A673 (cell line): ENCODE data around the gene MUC22. TPM values are rescaled to one million over a fixed set of nuclear protein-coding genes. Genes with fewer than 3 reads are reported as not detected.
"Not testable (repeated sequence)": the region's sequence is repeated elsewhere in the genome, so short reads cannot be mapped to it uniquely, and the experiment has no call there.

Source experiments
- BruUV-seq: library from RNA; stranded (reverse); fragments of 400-500 nt; replicated peaks from 2 replicates; lab custom pipeline; 2021; lab: Mats Ljungman, UMichigan
- CTCF ChIA-PET: fragments of 300-600 bp; sonication (Branson Sonifier 250); formaldehyde crosslinking; loops from one replicate; lab custom pipeline; 2022; ENCODE audit warnings: antibody characterized with exemption; lab: Charles Lee
- POLR2A ChIA-PET: fragments of 300-600 bp; sonication (Branson Sonifier 250); formaldehyde crosslinking; loops from one replicate; lab custom pipeline; 2022; ENCODE audit warnings: antibody characterized with exemption; ENCODE audit not compliant: low non-redundant PET; lab: Charles Lee
- DNase-seq: peaks from one replicate; pipeline ENCODE4 v3.0.0-alpha.2; 2015; ENCODE audit warnings: low spot score
- H3K27ac ChIP-seq: fragments of 200-600 bp; sonication (generic); 2 replicates; pipeline ENCODE4 v1.5.1; 2016; ENCODE audit warnings: mixed run types, low read depth, mild to moderate bottlenecking, mixed read lengths, antibody characterized with exemption, low read length; ENCODE audit not compliant: poor library complexity, severe bottlenecking
- H3K27me3 ChIP-seq: fragments of 200-600 bp; sonication (generic); replicated peaks from 2 replicates; pipeline ENCODE4 v1.6.1; 2017; ENCODE audit warnings: mixed run types, low read depth, mild to moderate bottlenecking, mixed read lengths, antibody characterized with exemption, low read length; ENCODE audit not compliant: insufficient read depth, poor library complexity
- H3K36me3 ChIP-seq: fragments of 200-600 bp; sonication (generic); 2 replicates; pipeline ENCODE4 v1.6.1; 2016; ENCODE audit warnings: mixed run types, mild to moderate bottlenecking, mixed read lengths, antibody characterized with exemption, low read length; ENCODE audit not compliant: insufficient read depth, poor library complexity, severe bottlenecking
- H3K4me1 ChIP-seq: fragments of 200-600 bp; sonication (generic); 2 replicates; pipeline ENCODE4 v1.6.1; 2017; ENCODE audit warnings: mixed run types, mild to moderate bottlenecking, mixed read lengths, antibody characterized with exemption, low read length; ENCODE audit not compliant: insufficient read depth, poor library complexity, severe bottlenecking
- H3K4me3 ChIP-seq: fragments of 200-600 bp; sonication (generic); 2 replicates; pipeline ENCODE4 v1.5.1; 2016; ENCODE audit warnings: low read depth, mixed run types, mild to moderate bottlenecking, mixed read lengths, low read length; ENCODE audit not compliant: poor library complexity, severe bottlenecking
- H3K9me3 ChIP-seq: fragments of 200-600 bp; sonication (generic); 2 replicates; pipeline ENCODE4 v1.6.1; 2016; ENCODE audit warnings: mixed run types, low read depth, mild to moderate bottlenecking, mixed read lengths, antibody characterized with exemption, low read length; ENCODE audit not compliant: poor library complexity, severe bottlenecking
- EZH2 ChIP-seq: fragments of 200-600 bp; sonication (generic); IDR thresholded peaks from 2 replicates; pipeline ENCODE4 v1.6.1; 2017; ENCODE audit warnings: borderline replicate concordance, low read depth, mild to moderate bottlenecking, mixed read lengths, antibody characterized with exemption, low read length; ENCODE audit not compliant: poor library complexity, severe bottlenecking
- intact Hi-C: fragments of 100-400 bp; cut with micrococcal nuclease; formaldehyde crosslinking; loops from one replicate; pipeline ENCODE4 v1.10.0; 2022; ENCODE audit not compliant: unreplicated experiment
- total RNA-seq: library from RNA; stranded (reverse); gene quantifications from 2 replicates; pipeline ENCODE4 v1.2.3, GENCODE V29; 2021
- TF ChIP-seq, protein P1 (sequence below): fragments of 300-800, 200-600 bp; sonication (generic); conservative IDR thresholded peaks from 2 replicates; pipeline ENCODE4 v1.5.1; 2017; ENCODE audit warnings: low read depth, mild to moderate bottlenecking, antibody characterized with exemption, low read length, moderate library complexity, mixed read lengths

MUC22 gene
- total RNA-seq, 1 experiment from 2014 or later = not detected

DNA sequence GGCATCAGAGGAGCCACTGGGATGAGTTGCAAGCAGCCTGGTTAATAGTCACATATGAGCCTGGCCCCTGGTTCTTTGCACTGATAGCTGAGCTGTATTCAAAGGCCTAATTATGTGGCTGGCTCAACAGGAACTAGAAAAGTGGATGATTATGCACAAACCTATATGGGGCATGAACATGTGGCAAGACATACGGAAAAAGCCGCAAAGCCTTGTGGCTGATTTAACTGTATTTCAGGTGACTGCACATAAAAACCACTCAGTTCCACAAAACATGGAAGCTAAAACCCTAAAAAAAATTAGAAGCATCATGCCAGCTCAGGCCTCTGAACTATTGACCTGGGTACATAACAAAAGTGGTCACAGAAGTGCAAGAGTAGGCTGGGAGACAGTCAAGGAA lies 13.0 kb upstream of the MUC22 start:
- ChIA-PET POLR2A (no interaction called here), CTCF (interaction anchor here (0.6 kb wide), 1 partner anchor 39 kb away, joined by 6 read pairs; no protein-coding TSS in a partner anchor)
- intact Hi-C loops = no loop called here
- H3K27me3 ChIP-seq = no peaks in the 10 kb centered on the region
- no peaks in the 10 kb centered on the region for H3K4me1 ChIP-seq
- no peak for DNase-seq
- H3K9me3 ChIP-seq = no peaks in the 10 kb centered on the region
- no peak overlapping the region for H3K4me3 ChIP-seq
- H3K36me3 ChIP-seq = no peaks in the 10 kb centered on the region
- TF ChIP-seq EZH2 = no peak
- TF ChIP-seq, protein P1, sequence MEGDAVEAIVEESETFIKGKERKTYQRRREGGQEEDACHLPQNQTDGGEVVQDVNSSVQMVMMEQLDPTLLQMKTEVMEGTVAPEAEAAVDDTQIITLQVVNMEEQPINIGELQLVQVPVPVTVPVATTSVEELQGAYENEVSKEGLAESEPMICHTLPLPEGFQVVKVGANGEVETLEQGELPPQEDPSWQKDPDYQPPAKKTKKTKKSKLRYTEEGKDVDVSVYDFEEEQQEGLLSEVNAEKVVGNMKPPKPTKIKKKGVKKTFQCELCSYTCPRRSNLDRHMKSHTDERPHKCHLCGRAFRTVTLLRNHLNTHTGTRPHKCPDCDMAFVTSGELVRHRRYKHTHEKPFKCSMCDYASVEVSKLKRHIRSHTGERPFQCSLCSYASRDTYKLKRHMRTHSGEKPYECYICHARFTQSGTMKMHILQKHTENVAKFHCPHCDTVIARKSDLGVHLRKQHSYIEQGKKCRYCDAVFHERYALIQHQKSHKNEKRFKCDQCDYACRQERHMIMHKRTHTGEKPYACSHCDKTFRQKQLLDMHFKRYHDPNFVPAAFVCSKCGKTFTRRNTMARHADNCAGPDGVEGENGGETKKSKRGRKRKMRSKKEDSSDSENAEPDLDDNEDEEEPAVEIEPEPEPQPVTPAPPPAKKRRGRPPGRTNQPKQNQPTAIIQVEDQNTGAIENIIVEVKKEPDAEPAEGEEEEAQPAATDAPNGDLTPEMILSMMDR = no peak
- H3K27ac ChIP-seq = no peak overlapping the region
- no TSS peak for BruUV-seq

DNA sequence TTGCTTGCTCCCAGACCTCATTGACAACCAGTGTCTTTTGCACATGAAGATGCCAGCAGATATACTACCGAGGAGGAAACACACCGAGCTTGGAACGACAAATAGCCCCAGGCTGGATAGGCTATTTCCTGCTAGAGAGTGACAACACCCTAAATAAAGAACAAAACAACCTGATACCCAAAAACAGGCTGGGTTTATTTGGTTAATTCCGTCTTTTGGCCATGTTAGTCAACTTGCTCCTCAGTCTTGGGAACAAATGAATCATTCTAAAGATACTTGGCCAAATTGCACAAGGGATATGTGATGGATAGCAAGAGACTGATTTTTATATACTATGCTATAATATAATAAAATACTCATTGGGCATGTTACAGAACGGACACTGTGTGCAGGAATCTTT lies 11.5 kb upstream of the MUC22 start:
- intact Hi-C loops = no loop called here
- POLR2A ChIA-PET = no interaction called here
- Histone ChIP-seq H3K27me3 (no peaks in the 10 kb centered on the region), H3K4me1 (no peaks in the 10 kb centered on the region), H3K4me3 (no peak overlapping the region), H3K9me3 (no peaks in the 10 kb centered on the region), H3K27ac (no peak overlapping the region), H3K36me3 (no peaks in the 10 kb centered on the region)
- TF ChIP-seq, protein P1 = no peak
- no peak for TF ChIP-seq EZH2
- CTCF ChIA-PET = no interaction called here
- DNase-seq = no peak
- no TSS peak for BruUV-seq

DNA sequence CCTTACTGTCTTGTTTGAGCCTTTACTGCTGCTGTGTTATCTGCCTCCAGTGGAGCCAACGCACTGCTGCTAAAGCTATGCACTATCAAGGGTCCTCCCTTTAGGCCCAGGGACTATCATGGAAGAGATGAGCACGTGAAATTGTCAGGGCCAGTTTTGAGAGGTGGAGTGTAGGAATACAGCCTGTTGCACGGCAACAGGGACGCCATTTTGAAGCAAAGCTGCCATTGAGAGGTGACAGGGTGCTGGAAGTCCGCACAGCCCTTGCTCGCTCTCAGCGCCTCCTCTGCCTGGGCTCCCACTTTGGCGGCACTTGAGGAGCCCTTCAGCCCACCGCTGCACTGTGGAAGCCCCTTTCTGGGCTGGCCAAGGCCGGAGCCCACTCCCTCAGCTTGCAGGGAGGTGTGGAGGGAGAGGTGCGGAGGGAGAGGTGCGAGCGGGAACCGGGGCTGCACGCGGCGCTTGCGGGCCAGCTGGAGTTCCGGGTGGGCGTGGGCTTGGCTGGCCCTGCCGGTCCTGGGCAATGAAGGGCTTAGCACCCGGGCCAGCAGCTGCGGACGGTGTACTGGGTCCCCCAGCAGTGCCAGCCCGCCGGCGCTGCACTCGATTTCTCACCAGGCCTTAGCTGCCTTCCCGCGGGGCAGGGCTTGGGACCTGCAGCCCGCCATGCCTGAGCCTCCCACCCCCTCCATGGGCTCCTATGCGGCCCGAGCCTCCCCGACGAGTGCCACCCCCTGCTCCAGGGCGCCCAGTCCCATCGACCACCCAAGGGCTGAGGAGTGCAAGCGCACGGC lies 10.0 kb upstream of the MUC22 start:
- CTCF ChIA-PET, H3K36me3 ChIP-seq, intact Hi-C loops, H3K27me3 ChIP-seq, BruUV-seq, H3K4me1 ChIP-seq, H3K9me3 ChIP-seq, DNase-seq, H3K27ac ChIP-seq, H3K4me3 ChIP-seq: not testable (repeated sequence)
- POLR2A ChIA-PET = interaction anchor here (0.6 kb wide), 1 partner anchor 8 kb away, joined by 5 read pairs; no protein-coding TSS in a partner anchor
